H1 (cell line): Measurements from ENCODE around the gene ANKRD34B. TPM values are rescaled to one million over a fixed set of nuclear protein-coding genes. Genes with fewer than 3 reads are reported as not detected.

ENCODE experiments used
- CBX8 ChIP-seq: fragments of 300-800, 300-1000 bp; sonication (generic); IDR thresholded peaks from 2 replicates; pipeline ENCODE4 v1.7.1; 2016; ENCODE audit warnings: low read depth, low read length, borderline replicate concordance
- RFX5 ChIP-seq: IDR thresholded peaks from 2 replicates; pipeline ENCODE4 v1.6.1; 2011; ENCODE audit warnings: low read depth, low read length, improper control_type of control experiment, borderline replicate concordance
- polyA plus RNA-seq, 7 experiments: library from polyadenylated mRNA; depleted of rRNA in 3 of 7; stranded (reverse) in 5 of 7; unstranded in 2 of 7; fragments of >200 nt in 5 of 7; fragments of 200-250 nt in 2 of 7; gene quantifications; 1 replicate in 5 of 7; 2 replicates in 1 of 7; 4 replicates in 1 of 7; pipeline versions ENCODE4 v1.2.1 to v1.2.3, GENCODE V29; 2011 to 2013; ENCODE audit warnings: missing spikeins in 2 of 7, mixed read lengths in 2 of 7
- total RNA-seq: library from RNA; stranded (reverse); fragmentation: NEBNext Ultra II Directional; extraction: Animal tissue kit (Norgen Biotek cat#: 25700); gene quantifications from 2 replicates; pipeline ENCODE4 v1.2.1, GENCODE V29; 2021
- TF ChIP-seq, protein P1 (sequence below): fragments of 300-600 bp; sonication (generic); IDR thresholded peaks from 2 replicates; pipeline ENCODE4 v1.7.1; 2012; ENCODE audit warnings: low read length, moderate library complexity, mild to moderate bottlenecking, inconsistent platforms; ENCODE audit not compliant: insufficient replicate concordance

ANKRD34B gene
- total and polyA plus RNA-seq, 2 of the 8 experiments (the other 6 are each of a cell fraction or from before 2014, with no cell fraction given): 1.5 to 6.3 TPM

DNA sequence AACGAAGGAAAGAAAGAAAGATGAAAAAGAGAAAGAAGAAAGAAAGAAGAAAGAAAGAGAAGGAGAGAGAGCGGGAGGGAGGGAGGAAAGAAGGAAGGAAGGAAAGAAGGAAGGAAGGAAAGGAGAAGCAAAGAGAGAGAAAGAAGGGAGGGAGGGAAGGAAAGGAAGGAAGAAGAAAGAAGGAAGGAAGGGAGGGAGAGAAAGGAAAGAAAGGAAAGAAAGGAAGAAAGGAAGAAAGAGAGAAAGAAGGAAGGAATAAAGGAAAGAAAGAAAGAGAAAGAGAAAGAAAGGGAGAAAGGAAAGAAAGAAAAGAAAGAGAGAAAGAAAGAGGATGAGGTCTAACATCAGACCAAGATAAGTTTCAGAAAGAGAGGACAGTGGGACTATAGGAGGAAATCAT lies 9.0 kb upstream of the ANKRD34B start (continued):
- TF ChIP-seq, protein P1, sequence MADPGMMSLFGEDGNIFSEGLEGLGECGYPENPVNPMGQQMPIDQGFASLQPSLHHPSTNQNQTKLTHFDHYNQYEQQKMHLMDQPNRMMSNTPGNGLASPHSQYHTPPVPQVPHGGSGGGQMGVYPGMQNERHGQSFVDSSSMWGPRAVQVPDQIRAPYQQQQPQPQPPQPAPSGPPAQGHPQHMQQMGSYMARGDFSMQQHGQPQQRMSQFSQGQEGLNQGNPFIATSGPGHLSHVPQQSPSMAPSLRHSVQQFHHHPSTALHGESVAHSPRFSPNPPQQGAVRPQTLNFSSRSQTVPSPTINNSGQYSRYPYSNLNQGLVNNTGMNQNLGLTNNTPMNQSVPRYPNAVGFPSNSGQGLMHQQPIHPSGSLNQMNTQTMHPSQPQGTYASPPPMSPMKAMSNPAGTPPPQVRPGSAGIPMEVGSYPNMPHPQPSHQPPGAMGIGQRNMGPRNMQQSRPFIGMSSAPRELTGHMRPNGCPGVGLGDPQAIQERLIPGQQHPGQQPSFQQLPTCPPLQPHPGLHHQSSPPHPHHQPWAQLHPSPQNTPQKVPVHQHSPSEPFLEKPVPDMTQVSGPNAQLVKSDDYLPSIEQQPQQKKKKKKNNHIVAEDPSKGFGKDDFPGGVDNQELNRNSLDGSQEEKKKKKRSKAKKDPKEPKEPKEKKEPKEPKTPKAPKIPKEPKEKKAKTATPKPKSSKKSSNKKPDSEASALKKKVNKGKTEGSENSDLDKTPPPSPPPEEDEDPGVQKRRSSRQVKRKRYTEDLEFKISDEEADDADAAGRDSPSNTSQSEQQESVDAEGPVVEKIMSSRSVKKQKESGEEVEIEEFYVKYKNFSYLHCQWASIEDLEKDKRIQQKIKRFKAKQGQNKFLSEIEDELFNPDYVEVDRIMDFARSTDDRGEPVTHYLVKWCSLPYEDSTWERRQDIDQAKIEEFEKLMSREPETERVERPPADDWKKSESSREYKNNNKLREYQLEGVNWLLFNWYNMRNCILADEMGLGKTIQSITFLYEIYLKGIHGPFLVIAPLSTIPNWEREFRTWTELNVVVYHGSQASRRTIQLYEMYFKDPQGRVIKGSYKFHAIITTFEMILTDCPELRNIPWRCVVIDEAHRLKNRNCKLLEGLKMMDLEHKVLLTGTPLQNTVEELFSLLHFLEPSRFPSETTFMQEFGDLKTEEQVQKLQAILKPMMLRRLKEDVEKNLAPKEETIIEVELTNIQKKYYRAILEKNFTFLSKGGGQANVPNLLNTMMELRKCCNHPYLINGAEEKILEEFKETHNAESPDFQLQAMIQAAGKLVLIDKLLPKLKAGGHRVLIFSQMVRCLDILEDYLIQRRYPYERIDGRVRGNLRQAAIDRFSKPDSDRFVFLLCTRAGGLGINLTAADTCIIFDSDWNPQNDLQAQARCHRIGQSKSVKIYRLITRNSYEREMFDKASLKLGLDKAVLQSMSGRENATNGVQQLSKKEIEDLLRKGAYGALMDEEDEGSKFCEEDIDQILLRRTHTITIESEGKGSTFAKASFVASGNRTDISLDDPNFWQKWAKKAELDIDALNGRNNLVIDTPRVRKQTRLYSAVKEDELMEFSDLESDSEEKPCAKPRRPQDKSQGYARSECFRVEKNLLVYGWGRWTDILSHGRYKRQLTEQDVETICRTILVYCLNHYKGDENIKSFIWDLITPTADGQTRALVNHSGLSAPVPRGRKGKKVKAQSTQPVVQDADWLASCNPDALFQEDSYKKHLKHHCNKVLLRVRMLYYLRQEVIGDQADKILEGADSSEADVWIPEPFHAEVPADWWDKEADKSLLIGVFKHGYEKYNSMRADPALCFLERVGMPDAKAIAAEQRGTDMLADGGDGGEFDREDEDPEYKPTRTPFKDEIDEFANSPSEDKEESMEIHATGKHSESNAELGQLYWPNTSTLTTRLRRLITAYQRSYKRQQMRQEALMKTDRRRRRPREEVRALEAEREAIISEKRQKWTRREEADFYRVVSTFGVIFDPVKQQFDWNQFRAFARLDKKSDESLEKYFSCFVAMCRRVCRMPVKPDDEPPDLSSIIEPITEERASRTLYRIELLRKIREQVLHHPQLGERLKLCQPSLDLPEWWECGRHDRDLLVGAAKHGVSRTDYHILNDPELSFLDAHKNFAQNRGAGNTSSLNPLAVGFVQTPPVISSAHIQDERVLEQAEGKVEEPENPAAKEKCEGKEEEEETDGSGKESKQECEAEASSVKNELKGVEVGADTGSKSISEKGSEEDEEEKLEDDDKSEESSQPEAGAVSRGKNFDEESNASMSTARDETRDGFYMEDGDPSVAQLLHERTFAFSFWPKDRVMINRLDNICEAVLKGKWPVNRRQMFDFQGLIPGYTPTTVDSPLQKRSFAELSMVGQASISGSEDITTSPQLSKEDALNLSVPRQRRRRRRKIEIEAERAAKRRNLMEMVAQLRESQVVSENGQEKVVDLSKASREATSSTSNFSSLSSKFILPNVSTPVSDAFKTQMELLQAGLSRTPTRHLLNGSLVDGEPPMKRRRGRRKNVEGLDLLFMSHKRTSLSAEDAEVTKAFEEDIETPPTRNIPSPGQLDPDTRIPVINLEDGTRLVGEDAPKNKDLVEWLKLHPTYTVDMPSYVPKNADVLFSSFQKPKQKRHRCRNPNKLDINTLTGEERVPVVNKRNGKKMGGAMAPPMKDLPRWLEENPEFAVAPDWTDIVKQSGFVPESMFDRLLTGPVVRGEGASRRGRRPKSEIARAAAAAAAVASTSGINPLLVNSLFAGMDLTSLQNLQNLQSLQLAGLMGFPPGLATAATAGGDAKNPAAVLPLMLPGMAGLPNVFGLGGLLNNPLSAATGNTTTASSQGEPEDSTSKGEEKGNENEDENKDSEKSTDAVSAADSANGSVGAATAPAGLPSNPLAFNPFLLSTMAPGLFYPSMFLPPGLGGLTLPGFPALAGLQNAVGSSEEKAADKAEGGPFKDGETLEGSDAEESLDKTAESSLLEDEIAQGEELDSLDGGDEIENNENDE: no peak
- TF ChIP-seq RFX5 (no peak), CBX8 (no peak)
